ENCODE results near the gene IMMP2L. TPM values are rescaled to one million over a fixed set of nuclear protein-coding genes. Genes with fewer than 3 reads are reported as not detected.
"Not testable (repeated sequence)": the region's sequence is repeated elsewhere in the genome, so short reads cannot be mapped to it uniquely, and the experiment has no call there.

IMMP2L gene
- total RNA-seq, 1 experiment from 2014 or later, result 8.6 TPM

DNA sequence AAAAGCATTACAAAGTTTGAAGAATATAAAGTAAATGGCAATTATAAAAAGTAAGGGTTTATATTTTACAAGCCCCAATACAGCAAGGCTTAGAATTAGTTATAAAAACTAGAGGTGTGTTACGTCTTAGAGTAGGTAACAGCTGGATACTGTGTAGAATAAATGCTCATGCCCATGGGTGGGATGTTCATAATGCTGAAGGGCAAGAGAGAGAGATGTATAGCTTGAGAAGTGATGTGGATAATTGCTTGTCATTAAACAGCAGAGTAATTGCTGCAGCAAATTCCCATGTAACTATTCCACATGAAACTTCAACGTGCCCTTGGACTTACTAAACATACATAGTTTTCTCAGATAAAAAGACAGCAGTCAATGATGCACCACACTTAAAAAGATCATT lies 233.8 kb downstream of the IMMP2L start:
- Histone ChIP-seq H3K4me3 (ENCODE audit: low read length) (no peak overlapping the region), H2AFZ (ENCODE audit: low read length) (no peak overlapping the region), H3K36me3 (ENCODE audit: low read depth, low read length) (no peaks in the 10 kb centered on the region), H3K79me2 (ENCODE audit: low read length) (no peaks in the 10 kb centered on the region), H3K9me2 (replicated peaks; ENCODE audit: low read length) (no peaks in the 10 kb centered on the region), H3K4me1 (ENCODE audit: insufficient read depth, low read length) (0 out of 2 replicates have a peak, but pooled peaks cover 4% of the 10 kb centered on the region), H3F3A (ENCODE audit: low read length, unreplicated experiment) (no peaks in the 10 kb centered on the region), H3K27me3 (ENCODE audit: low read length) (no peaks in the 10 kb centered on the region), H4K20me1 (ENCODE audit: low read length) (no peaks in the 10 kb centered on the region), H3K9ac (ENCODE audit: low read length) (no peak overlapping the region), H3K9me3 (ENCODE audit: low read length) (no peaks in the 10 kb centered on the region), H3K27ac (ENCODE audit: low read length) (no peak overlapping the region), H3K4me2 (ENCODE audit: low read length) (no peak overlapping the region)
- no peak for ATAC-seq
- DNase-seq, result no peak
- ChIA-PET CTCF (no interaction called here), POLR2A (ENCODE audit: unreplicated experiment) (no interaction called here)
- intact Hi-C loops (cut with micrococcal nuclease), result loop anchor here (5.0 kb wide), 1 partner anchor 229 kb away; no protein-coding TSS in a partner anchor
- TF ChIP-seq, protein P1, sequence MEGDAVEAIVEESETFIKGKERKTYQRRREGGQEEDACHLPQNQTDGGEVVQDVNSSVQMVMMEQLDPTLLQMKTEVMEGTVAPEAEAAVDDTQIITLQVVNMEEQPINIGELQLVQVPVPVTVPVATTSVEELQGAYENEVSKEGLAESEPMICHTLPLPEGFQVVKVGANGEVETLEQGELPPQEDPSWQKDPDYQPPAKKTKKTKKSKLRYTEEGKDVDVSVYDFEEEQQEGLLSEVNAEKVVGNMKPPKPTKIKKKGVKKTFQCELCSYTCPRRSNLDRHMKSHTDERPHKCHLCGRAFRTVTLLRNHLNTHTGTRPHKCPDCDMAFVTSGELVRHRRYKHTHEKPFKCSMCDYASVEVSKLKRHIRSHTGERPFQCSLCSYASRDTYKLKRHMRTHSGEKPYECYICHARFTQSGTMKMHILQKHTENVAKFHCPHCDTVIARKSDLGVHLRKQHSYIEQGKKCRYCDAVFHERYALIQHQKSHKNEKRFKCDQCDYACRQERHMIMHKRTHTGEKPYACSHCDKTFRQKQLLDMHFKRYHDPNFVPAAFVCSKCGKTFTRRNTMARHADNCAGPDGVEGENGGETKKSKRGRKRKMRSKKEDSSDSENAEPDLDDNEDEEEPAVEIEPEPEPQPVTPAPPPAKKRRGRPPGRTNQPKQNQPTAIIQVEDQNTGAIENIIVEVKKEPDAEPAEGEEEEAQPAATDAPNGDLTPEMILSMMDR (conservative IDR thresholded peaks at IDR 0.05; ENCODE audit: low read depth, low read length), result no peak
- TF ChIP-seq EZH2 (IDR thresholded peaks at IDR 0.05; ENCODE audit: low read length, unreplicated experiment), result no peak
- TF ChIP-seq EZH2phosphoT487 (IDR thresholded peaks at IDR 0.05; ENCODE audit: borderline replicate concordance, low read length), result no peak
- no TSS peak for BruUV-seq (replicated peaks)

DNA sequence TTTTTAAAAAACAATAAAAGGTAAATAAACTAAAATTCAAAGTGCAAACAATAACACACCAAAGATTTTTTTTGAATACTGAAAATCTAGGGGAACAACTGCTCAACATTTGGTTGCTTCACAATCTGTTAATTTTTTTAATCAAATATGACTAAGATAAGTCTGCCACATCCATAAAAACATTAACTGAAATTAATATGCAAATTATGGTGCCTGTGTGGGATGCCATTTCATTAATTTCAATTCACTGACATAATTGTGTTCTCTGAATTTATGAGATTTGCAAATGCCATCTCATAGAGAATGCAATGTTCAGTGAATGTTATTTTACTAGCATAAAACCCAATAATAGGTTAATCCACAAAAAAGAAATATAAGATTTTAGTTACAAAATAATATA lies 237.5 kb downstream of the IMMP2L start:
- ChIA-PET CTCF (no interaction called here), POLR2A (ENCODE audit: unreplicated experiment) (no interaction called here)
- 0 out of 2 replicates have a peak, but pooled peaks cover 1% of the 10 kb centered on the region for H3K4me1 ChIP-seq (ENCODE audit: insufficient read depth, low read length)
- no peaks in the 10 kb centered on the region for H3K79me2 ChIP-seq (ENCODE audit: low read length)
- H3K27ac ChIP-seq (ENCODE audit: low read length), result no peak overlapping the region
- H3K4me3 ChIP-seq (ENCODE audit: low read length), result no peak overlapping the region
- H3K9me2 ChIP-seq (replicated peaks; ENCODE audit: low read length), result no peaks in the 10 kb centered on the region
- TF ChIP-seq EZH2 (IDR thresholded peaks at IDR 0.05; ENCODE audit: low read length, unreplicated experiment) (no peak), EZH2phosphoT487 (IDR thresholded peaks at IDR 0.05; ENCODE audit: borderline replicate concordance, low read length) (no peak)
- TF ChIP-seq, protein P1 (conservative IDR thresholded peaks at IDR 0.05; ENCODE audit: low read depth, low read length), result no peak
- no peaks in the 10 kb centered on the region for H3K9me3 ChIP-seq (ENCODE audit: low read length)
- H3K27me3 ChIP-seq (ENCODE audit: low read length), result no peaks in the 10 kb centered on the region
- no peak overlapping the region for H3K9ac ChIP-seq (ENCODE audit: low read length)
- ATAC-seq, result no peak
- H2AFZ ChIP-seq (ENCODE audit: low read length), result no peak overlapping the region
- BruUV-seq (replicated peaks), result no TSS peak
- no peak overlapping the region for H3K4me2 ChIP-seq (ENCODE audit: low read length)
- intact Hi-C loops (cut with micrococcal nuclease), result loop anchor here (5.0 kb wide), 1 partner anchor 233 kb away; no protein-coding TSS in a partner anchor
- no peaks in the 10 kb centered on the region for H3F3A ChIP-seq (ENCODE audit: low read length, unreplicated experiment)
- no peak for DNase-seq
- H3K36me3 ChIP-seq (ENCODE audit: low read depth, low read length), result no peaks in the 10 kb centered on the region
- H4K20me1 ChIP-seq (ENCODE audit: low read length), result no peaks in the 10 kb centered on the region

DNA sequence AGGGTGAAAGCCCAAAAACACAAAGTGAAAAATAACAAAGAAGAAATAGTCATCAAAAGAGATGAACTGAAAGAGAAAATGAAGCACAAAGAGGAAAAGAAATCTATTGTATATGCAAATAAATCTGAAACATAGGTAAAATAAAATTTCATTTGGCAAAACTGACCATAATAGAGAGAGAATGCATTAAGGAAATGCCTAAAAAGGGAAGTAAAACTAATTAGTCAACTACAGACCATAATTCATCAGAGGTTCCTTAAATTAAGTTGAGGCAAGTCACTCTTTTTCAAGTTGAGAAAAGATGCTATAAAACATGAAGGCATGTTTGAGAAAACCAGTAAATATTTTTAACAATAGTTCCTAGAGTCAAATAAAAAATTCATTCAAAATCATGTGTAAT lies 238.1 kb downstream of the IMMP2L start:
- Histone ChIP-seq H3K9ac (ENCODE audit: low read length) (no peak overlapping the region), H3K79me2 (ENCODE audit: low read length) (no peaks in the 10 kb centered on the region), H3F3A (ENCODE audit: low read length, unreplicated experiment) (no peaks in the 10 kb centered on the region), H3K27ac (ENCODE audit: low read length) (no peak overlapping the region), H3K27me3 (ENCODE audit: low read length) (no peaks in the 10 kb centered on the region), H3K36me3 (ENCODE audit: low read depth, low read length) (no peaks in the 10 kb centered on the region), H3K9me2 (replicated peaks; ENCODE audit: low read length) (no peaks in the 10 kb centered on the region), H3K4me3 (ENCODE audit: low read length) (no peak overlapping the region), H3K9me3 (ENCODE audit: low read length) (no peaks in the 10 kb centered on the region), H3K4me1 (ENCODE audit: insufficient read depth, low read length) (no peaks in the 10 kb centered on the region), H4K20me1 (ENCODE audit: low read length) (no peaks in the 10 kb centered on the region), H3K4me2 (ENCODE audit: low read length) (no peak overlapping the region), H2AFZ (ENCODE audit: low read length) (no peak overlapping the region)
- intact Hi-C loops (cut with micrococcal nuclease), result no loop called here
- DNase-seq, result no peak
- TF ChIP-seq, protein P1 (conservative IDR thresholded peaks at IDR 0.05; ENCODE audit: low read depth, low read length), result no peak
- no peak for TF ChIP-seq EZH2 (IDR thresholded peaks at IDR 0.05; ENCODE audit: low read length, unreplicated experiment)
- TF ChIP-seq EZH2phosphoT487 (IDR thresholded peaks at IDR 0.05; ENCODE audit: borderline replicate concordance, low read length), result no peak
- no TSS peak for BruUV-seq (replicated peaks)
- ATAC-seq, result no peak
- POLR2A ChIA-PET (ENCODE audit: unreplicated experiment), result no interaction called here
- CTCF ChIA-PET, result no interaction called here

DNA sequence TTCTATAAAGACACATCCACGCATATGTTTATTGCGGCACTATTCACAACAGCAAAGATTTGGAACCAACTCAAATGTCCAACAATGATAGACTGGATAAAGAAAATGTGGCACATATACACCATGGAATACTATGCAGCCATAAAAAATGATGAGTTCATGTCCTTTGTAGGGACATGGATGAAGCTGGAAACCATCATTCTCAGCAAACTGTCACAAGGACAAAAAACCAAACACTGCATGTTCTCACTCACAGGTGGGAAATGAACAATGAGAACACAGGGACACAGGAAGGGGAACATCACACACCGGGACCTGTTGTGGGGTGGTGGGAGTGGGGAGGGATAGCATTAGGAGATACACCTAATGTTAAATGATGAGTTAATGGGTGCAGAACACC lies 238.6 kb downstream of the IMMP2L start:
- H4K20me1 ChIP-seq (ENCODE audit: low read length); H3K36me3 ChIP-seq (ENCODE audit: low read depth, low read length); H3K4me3 ChIP-seq (ENCODE audit: low read length); H3K4me2 ChIP-seq (ENCODE audit: low read length); H3K9ac ChIP-seq (ENCODE audit: low read length); H3K9me3 ChIP-seq (ENCODE audit: low read length); intact Hi-C loops (cut with micrococcal nuclease); DNase-seq; H2AFZ ChIP-seq (ENCODE audit: low read length); H3F3A ChIP-seq (ENCODE audit: low read length, unreplicated experiment); CTCF ChIA-PET; ATAC-seq; H3K79me2 ChIP-seq (ENCODE audit: low read length); H3K27ac ChIP-seq (ENCODE audit: low read length); POLR2A ChIA-PET (ENCODE audit: unreplicated experiment); H3K9me2 ChIP-seq (replicated peaks; ENCODE audit: low read length); H3K27me3 ChIP-seq (ENCODE audit: low read length); H3K4me1 ChIP-seq (ENCODE audit: insufficient read depth, low read length); BruUV-seq (replicated peaks): not testable (repeated sequence)
